Measurements from ENCODE around the gene FBXO21.
A peak's percentile ranks its signal among the peaks of the same experiment; 100 is the strongest.
"Not testable (repeated sequence)": the region's sequence is repeated elsewhere in the genome, so short reads cannot be mapped to it uniquely, and the experiment has no call there.

The FBXO21 gene

GRCh38 chr12:117134059-117134458 lies 56.2 kb downstream of the FBXO21 start:
- DNase-seq: no peak

- DNase-seq: no peak
Observed at GRCh38 chr12:117130801-117131200, 59.5 kb downstream of the FBXO21 start.

GRCh38 chr12:117129391-117129790 lies 60.9 kb downstream of the FBXO21 start:
- no peak for DNase-seq

DNA sequence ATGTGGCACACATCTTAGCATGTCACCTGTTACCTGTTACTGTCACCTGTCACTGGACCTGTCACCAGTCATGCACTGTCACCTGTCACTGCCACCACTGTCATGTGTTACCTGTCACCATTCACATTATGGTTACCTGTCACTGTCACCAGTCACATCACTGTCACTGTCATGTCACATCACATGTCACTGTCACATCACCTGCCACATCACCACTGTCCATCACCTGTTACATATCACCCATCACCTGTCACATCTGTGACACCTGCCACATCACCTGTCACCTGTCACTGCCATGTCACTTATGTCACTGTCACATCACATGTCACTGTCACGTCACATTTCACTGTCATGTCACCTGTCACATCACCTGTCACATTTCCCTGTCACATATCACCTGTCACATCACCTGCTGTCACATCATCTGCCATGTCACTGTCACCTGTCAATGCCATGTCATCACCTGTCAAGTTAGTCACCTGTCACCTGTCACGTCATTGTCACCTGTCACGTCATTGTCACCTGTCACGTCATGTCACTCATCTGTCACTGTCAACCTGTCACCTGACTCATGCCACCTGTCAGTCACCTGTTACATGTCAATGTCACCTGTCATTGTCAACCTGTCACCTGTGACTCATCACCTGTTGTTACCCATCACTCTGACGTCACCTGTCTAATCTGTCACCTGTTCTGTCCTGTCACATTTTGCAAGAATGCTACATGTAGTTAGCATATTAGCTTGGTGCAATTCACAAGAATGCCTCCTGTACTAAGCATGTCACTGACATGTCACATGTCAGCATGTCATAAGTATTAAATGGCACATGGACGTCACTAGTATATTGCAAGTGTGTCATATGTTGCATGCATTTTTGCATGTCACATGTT lies 62.1 kb downstream of the FBXO21 start:
- no peak for DNase-seq

DNA sequence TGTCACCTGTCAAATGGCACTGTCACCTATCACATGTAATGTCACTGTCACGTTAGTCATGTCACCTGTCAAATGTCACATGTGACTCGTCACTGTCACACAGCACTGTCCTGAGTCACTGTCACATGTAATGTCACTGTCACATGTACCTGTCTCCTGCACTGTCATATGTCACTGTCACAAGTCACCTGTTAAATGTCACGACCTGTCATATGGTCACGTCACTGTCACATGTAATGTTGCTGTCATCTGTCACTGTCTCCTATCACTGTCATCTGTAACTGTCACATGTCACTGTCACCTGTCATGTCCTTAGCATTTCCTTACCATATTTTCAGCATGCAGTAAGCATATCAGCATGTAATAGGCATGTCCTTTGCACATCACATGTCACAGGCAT lies 63.9 kb downstream of the FBXO21 start:
- no peak for DNase-seq

DNA sequence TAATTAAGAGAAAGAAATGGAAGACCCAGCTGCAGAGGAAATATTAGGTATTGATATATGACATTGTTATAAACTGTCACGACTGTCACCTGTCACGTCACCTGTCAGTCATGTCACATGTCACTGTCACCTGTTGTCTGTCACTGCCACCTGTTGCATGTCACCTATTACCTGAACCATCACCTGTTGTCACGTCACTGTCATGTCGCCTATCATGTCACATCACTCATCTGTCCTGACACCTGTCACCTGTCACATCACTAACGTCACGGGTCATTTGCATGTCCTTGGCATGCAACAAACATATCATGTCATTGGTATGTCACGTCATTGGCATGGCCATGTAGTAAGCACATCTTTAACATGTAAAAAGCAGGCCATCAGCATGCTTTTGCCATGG lies 64.5 kb downstream of the FBXO21 start:
- DNase-seq: no peak

DNA sequence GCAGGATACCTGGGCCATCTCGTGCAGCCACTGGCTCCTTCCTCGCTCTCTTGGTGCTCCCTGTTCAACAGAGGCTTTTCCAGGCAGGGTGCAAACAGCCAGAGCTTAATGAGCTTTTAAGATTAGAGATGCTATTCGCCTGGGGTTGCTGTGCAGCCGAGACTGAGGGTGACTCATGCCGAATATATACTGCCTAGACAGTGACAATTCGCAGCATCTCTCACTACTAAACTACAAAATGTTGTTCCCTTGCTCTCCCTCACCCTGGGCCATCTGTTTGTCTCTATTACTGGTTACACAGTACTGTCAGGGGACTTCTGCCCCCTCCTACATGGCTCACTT lies 65.0 kb downstream of the FBXO21 start:
- DNase-seq: no peak

- DNase-seq: no peak
Observed at GRCh38 chr12:117124421-117125271, 65.6 kb downstream of the FBXO21 start.

DNA sequence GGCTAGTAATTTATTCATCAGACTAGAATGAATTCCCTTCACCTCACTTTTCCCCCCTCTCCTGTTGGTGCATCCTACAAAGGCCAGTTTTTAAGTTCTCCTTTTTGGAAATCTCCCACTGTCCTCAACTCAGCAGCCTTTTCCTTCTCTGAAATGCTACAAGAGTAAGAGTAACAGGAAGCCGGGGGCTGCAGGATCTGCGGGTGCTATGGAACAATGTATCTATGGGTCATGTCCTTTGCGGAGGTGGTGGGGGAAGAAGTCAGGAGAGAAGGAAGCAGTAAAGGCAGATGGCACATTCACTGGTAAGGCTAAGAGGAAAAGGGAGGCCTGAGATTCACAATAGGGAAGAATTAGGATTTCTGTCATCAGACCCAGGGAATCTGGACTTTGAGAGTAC lies 68.8 kb downstream of the FBXO21 start:
- DNase-seq: no peak

DNA sequence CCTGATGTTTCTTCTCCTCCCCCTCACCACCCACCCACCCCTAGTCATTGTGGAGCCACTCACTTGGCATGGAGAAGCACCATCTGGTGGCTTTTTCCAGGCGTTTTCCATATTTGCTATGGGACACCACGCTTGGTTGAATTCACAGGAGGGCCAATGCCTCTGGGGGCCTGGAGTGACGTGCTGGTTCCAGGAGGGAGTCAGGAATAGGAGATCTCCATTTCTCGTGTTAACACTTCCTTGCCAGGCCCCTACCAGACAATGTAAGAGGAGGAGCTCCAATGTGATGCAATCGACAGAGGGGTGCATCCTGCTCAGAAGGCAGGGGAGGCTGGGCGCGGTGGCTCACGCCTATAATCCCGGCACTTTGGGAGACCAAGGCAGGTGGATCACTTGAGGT lies 69.5 kb downstream of the FBXO21 start:
- DNase-seq: no peak

- no peak for DNase-seq
Observed at GRCh38 chr12:117119592-117120198, 70.6 kb downstream of the FBXO21 start.

DNA sequence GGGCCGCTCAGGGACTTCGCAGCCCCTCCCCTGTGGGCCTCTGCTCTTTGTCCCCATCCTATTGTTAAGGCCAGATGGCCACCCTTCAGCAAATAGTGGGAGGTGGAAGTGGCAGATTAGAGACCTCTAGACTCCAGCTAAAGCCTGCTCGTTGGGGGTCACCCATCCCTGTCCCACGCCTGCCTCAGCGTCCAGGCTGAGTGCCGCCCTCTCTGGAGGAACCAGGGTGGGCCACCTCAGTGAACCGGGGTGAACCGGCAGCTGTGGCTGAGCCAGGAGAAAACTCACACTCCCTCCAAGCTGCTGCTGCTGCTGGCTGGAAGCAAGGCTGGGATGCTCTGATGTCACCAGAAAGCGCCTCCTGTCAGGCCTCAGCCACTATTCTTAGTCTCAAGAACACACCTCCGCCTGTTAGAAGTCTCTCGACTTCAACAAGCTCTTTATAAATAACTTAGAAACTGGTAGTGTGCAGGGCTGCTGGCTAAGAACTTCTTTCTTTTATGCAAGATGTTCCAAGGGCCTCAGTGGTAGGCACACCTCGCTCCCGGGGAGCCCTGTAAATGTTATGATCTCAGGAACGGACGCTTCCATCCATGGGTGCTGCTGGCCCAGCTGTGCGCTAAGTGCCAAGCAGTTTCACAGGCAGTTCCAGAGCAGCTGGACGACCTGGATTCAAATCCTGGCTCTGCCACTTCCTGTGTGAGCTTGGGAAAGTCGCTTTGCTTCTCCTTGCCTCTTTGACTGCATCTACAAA lies 71.3 kb downstream of the FBXO21 start:
- DNase-seq: no peak

GRCh38 chr12:117114784-117115183 lies 75.5 kb downstream of the FBXO21 start:
- DNase-seq: no peak

DNA sequence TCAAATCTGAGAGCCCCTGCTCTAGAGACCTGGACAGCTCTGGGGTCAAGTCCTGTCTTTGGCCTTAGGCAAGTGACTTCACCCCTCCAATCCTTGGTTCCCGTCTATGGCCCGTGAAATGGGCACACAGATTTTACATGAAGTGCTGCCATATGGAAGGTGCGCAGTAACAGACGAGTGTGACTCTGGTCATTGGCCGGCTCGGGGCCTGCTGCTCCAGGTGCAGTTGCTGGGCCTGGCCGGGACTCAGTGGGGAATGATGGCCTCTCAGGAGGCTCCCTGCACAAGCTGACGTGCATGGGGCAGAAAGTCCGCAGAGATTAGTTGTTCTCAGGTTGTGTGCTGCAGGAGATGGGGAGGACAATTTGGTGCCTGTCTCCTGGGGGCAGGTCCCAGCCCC lies 77.0 kb downstream of the FBXO21 start:
- DNase-seq: no peak

DNA sequence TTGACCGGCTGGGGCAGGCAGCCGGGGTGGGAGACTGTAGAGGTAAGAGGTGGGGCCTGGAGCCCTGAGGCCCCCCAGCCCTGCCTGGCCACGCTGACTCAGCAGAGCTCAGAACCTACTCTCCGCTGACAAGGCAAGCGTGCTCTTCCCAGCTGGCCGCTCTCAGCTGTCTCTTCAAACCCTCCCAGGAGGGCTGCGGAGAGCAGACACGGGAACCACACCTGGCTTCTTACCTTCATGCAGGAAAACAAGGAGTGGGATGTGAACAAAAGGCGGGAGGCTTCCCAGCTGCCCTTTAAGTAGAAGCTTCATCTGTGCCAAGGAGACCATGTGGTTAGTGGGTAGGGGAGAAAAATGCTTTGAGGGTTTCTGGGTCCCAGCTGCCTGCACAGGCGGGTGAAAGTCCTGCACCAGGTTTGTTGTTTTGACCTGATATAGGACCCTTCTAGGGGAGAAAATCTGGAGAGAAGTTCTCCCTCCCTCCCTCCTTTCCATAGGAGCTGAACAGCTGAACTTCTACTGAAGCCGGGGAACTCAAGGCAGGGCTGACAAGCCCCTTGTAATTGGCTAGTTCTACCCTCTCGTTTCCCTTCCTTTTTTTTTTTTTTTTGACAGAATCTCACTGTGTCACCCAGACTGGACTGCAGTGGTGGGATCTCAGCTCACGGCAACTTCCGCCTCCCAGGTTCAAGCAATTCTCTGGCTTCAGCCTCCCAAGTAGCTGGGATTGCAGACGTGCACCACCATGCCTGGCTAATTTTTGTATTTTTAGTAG lies 78.3 kb downstream of the FBXO21 start:
- DNase-seq: peak; percentile 50

- DNase-seq: peak; percentile 50
Observed at GRCh38 chr12:117111386-117111785, 78.9 kb downstream of the FBXO21 start.

GRCh38 chr12:117109943-117110635 lies 80.2 kb downstream of the FBXO21 start:
- no peak for DNase-seq

DNA sequence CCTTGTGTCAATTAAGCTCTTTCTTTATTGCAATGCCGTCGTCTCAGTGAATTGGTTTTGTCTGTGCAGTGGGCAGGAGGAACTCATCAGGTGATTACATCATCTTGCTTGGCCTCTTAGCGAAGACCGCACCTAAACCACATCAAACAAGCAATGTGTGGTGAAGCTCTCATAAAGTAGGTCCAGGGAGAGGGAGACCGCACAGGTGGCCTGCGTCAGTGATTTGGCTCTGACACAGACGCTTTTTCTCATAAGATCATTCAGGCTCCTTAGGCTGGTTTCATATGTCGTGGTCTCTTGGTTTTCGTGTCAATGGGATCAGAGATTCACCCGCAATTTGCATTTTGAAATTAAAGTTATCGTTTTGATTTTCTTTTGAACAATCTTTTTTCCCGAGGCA lies 84.4 kb downstream of the FBXO21 start:
- DNase-seq: no peak

DNA sequence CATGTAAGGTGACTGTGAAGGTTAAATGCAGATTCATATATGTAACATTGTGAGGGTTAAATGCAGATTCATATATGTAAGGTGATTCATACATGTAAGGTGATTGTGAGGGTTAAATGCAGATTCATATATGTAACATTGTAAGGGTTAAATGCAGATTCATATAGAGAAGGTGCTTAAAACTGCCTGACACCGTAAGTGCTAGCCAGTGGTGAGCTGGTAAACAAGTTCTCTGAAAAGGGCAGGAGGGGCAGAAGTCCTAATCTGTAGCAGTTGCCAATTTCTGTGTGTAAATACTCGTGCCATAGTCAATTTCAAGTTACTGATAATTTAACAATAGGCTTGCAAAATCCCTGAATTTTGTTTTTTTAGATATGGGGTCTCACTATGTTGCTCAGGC lies 86.3 kb downstream of the FBXO21 start:
- not testable (repeated sequence) for DNase-seq

GRCh38 chr12:117102800-117103181 lies 87.5 kb downstream of the FBXO21 start:
- DNase-seq: no peak

DNA sequence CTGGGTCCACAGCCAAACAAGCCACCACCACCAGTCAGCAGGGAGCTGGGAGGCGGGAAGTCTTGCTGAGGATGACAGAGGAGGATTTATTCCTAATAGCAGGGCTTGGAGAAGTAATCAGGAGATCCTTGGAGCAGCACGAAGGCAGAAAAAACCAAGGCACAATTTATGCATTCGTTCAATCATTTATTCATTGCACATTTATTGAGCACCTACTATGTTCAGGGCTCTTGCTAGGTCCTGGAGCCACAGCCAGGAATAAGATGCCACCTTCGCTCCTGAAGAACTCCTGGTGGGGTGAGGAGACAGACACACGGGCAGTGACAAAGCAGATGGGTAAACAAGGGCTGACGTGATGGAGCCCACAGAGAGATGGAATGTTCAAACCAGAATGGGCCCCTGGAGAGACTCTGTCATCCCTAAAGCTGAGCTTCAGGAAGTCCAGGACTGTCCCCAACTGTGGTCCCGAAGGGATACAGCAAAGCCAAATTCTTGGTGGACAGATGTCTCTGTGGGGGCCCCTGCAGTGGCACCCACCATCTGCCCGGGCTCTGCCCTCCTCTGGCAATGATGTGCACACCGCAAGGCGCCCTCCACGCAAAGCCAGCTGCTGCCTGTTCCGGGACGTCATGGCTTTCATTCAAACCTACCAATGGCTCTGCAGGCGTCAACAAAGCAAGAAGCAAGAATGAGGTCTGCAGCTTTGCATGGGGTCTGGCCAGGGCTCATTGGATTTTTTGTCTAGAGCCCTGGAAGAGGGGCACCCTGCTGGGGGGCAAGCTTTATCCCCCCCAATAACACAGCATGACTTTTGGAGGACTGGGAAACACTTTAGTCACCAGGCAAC lies 88.1 kb downstream of the FBXO21 start:
- DNase-seq: no peak
